ENCODE results near the gene KCNMA1. TPM values are rescaled to one million over a fixed set of nuclear protein-coding genes. Genes with fewer than 3 reads are reported as not detected.
A peak's percentile ranks its signal among the peaks of the same experiment; 100 is the strongest.

Gene KCNMA1
- total RNA-seq, 2 donors from 2014 or later: 0.48 to 0.56 TPM

GRCh38 chr10:77188521-77188920 lies 449.1 kb downstream of the KCNMA1 start:
- H3K4me1 Mint-ChIP-seq: no peaks in the 10 kb centered on the region
- no peaks in the 10 kb centered on the region for H3K36me3 Mint-ChIP-seq (ENCODE audit: low read depth)
- no peak overlapping the region for H3K27ac Mint-ChIP-seq
- peaks cover 23% of the 10 kb centered on the region for H3K27me3 Mint-ChIP-seq
- no peak for ATAC-seq (replicated peaks)
- H3K4me3 Mint-ChIP-seq: no peak overlapping the region
- H3K9me3 Mint-ChIP-seq: no peaks in the 10 kb centered on the region

- no peak overlapping the region for H3K27ac Mint-ChIP-seq
- H3K9me3 Mint-ChIP-seq: no peaks in the 10 kb centered on the region
- no peak overlapping the region for H3K4me3 Mint-ChIP-seq
- H3K27me3 Mint-ChIP-seq: peaks cover 23% of the 10 kb centered on the region
- H3K4me1 Mint-ChIP-seq: no peaks in the 10 kb centered on the region
- no peaks in the 10 kb centered on the region for H3K36me3 Mint-ChIP-seq (ENCODE audit: low read depth)
- no peak for ATAC-seq (replicated peaks)
Observed at GRCh38 chr10:77188000-77188395, 449.6 kb downstream of the KCNMA1 start.

DNA sequence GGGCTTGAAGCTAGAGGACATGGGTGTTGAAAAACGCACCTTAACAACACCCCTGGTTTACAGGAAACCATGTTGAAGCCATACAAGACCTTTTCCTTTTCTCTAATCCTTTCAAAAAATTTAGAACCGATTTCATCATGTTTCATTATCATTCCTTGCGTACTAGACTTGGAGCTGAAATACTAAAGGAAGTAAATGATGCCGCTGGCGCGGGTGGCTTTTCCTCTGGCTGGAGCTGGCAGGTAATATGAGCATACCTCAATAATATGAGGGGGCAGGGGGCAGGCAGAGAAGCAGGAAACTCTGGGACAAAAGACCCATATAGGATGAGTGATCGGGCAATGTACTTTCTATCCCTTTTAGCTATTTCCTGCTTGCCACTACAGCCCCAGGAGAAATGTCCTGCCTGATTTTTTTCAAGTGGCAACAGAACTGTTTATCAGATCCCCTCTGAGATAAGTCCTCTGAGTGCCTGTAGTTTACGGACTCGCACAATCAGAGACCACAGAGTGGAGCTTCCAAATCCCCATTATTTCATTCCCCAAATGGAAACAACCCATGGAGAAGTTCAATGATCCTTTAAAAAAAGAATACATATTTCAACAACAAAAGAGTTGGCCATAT lies 450.1 kb downstream of the KCNMA1 start:
- no peak for ATAC-seq (replicated peaks)
- H3K4me3 Mint-ChIP-seq: no peak overlapping the region
- H3K27ac Mint-ChIP-seq: no peak overlapping the region
- H3K36me3 Mint-ChIP-seq (ENCODE audit: low read depth): no peaks in the 10 kb centered on the region
- no peaks in the 10 kb centered on the region for H3K4me1 Mint-ChIP-seq
- peaks cover 23% of the 10 kb centered on the region for H3K27me3 Mint-ChIP-seq
- H3K9me3 Mint-ChIP-seq: no peaks in the 10 kb centered on the region

DNA sequence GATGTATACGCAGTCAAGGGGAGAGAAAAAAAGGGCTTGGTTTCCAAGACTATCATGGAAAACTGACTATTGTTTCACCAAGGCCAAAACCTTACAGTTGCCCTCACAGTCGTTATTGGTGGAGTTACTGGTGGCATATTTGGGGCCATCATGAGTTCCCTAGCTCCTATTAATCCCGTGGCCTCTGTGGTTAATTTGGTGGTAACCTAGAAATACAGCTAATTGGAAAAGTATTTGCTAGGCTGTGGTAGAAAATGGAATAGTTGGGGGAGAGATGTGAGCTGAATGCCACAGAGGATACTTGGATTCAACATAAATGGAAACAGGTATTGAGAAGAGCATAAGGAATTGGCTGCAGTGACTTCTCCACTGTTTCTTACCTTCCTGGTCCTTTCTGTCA lies 450.7 kb downstream of the KCNMA1 start:
- H3K27me3 Mint-ChIP-seq: peaks cover 23% of the 10 kb centered on the region
- no peak overlapping the region for H3K27ac Mint-ChIP-seq
- ATAC-seq (replicated peaks): no peak
- no peaks in the 10 kb centered on the region for H3K9me3 Mint-ChIP-seq
- no peak overlapping the region for H3K4me3 Mint-ChIP-seq
- H3K36me3 Mint-ChIP-seq (ENCODE audit: low read depth): no peaks in the 10 kb centered on the region
- no peaks in the 10 kb centered on the region for H3K4me1 Mint-ChIP-seq

- H3K36me3 Mint-ChIP-seq (ENCODE audit: low read depth): no peaks in the 10 kb centered on the region
- peaks cover 23% of the 10 kb centered on the region for H3K27me3 Mint-ChIP-seq
- H3K9me3 Mint-ChIP-seq: no peaks in the 10 kb centered on the region
- H3K27ac Mint-ChIP-seq: no peak overlapping the region
- no peaks in the 10 kb centered on the region for H3K4me1 Mint-ChIP-seq
- ATAC-seq (replicated peaks): no peak
- no peak overlapping the region for H3K4me3 Mint-ChIP-seq
Observed at GRCh38 chr10:77185696-77186095, 451.9 kb downstream of the KCNMA1 start.

- H3K4me1 Mint-ChIP-seq: no peaks in the 10 kb centered on the region
- H3K27ac Mint-ChIP-seq: no peak overlapping the region
- no peak overlapping the region for H3K4me3 Mint-ChIP-seq
- peaks cover 30% of the 10 kb centered on the region for H3K27me3 Mint-ChIP-seq
- H3K9me3 Mint-ChIP-seq: no peaks in the 10 kb centered on the region
- H3K36me3 Mint-ChIP-seq (ENCODE audit: low read depth): no peaks in the 10 kb centered on the region
- no peak for ATAC-seq (replicated peaks)
Observed at GRCh38 chr10:77182803-77183202, 454.8 kb downstream of the KCNMA1 start.

DNA sequence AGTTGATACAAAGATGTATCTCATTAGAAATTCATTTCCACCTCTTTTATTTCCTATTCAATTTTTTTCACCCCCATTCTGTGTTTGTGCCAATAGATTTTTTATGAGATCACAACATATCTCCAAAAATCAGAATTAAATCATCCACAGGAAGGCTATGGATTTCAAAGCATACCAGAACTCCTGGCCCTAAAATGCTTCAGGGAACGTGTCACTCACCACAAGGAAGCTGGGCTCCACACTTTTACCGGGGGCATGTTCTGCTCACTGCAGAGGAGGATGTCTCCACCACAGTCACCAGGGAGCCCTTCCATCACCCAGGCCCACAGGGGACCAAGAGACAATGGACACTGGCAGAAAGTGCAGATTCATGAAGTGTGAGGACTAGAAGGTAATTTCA lies 456.8 kb downstream of the KCNMA1 start:
- Mint-ChIP-seq H3K4me3 (no peak overlapping the region), H3K4me1 (no peaks in the 10 kb centered on the region), H3K27ac (no peak overlapping the region), H3K36me3 (ENCODE audit: low read depth) (no peaks in the 10 kb centered on the region), H3K27me3 (peaks cover 22% of the 10 kb centered on the region), H3K9me3 (no peaks in the 10 kb centered on the region)
- ATAC-seq (replicated peaks): no peak

- H3K4me1 Mint-ChIP-seq: no peaks in the 10 kb centered on the region
Observed at GRCh38 chr10:77180104-77180503, 457.5 kb downstream of the KCNMA1 start.

DNA sequence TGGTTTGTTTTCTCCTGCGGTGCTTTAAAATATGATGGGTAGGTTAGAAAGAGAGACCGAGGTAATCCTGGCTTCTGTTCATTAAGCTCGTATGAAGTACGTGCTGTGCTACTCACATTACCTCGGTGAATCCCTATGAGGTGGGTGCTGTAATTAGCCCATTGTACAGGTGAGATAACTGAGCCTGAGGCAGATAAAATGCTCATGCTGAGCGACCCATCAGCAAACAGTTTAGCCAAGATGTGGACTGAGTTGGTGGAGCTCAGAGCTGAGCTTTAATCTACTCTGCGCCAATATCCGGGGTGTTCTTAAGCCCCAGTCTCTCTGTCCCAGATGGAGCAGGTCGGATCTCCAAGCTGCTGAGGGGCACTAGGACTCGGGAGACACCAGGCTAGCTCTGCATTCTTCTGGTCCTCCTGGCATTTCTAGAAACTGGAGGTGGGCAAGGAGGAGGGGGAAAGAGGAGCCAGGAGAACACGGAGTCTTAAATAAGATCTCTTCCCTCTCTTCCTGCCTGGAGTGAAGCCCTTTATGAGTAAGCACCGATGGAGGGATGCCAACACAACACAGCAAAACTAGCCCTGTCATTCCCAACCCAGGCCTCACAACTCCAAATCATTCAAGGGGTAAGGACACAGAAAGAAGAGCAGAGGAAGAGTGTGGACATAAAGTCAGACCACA lies 458.5 kb downstream of the KCNMA1 start:
- ATAC-seq (replicated peaks): no peak
- no peak overlapping the region for H3K27ac Mint-ChIP-seq
- no peaks in the 10 kb centered on the region for H3K4me1 Mint-ChIP-seq
- H3K4me3 Mint-ChIP-seq: no peak overlapping the region
- H3K36me3 Mint-ChIP-seq (ENCODE audit: low read depth): no peaks in the 10 kb centered on the region
- H3K27me3 Mint-ChIP-seq: peaks cover 15% of the 10 kb centered on the region
- no peaks in the 10 kb centered on the region for H3K9me3 Mint-ChIP-seq

More at GRCh38 chr10:77180104-77180503, 457.5 kb downstream of the KCNMA1 start:
- peaks cover 19% of the 10 kb centered on the region for H3K27me3 Mint-ChIP-seq
- no peak for ATAC-seq (replicated peaks)
- H3K9me3 Mint-ChIP-seq: no peaks in the 10 kb centered on the region
- H3K27ac Mint-ChIP-seq: no peak overlapping the region
- no peak overlapping the region for H3K4me3 Mint-ChIP-seq
- H3K36me3 Mint-ChIP-seq (ENCODE audit: low read depth): no peaks in the 10 kb centered on the region

GRCh38 chr10:77177589-77177988 lies 460.0 kb downstream of the KCNMA1 start:
- no peaks in the 10 kb centered on the region for H3K36me3 Mint-ChIP-seq (ENCODE audit: low read depth)
- peaks cover 16% of the 10 kb centered on the region for H3K27me3 Mint-ChIP-seq
- no peaks in the 10 kb centered on the region for H3K9me3 Mint-ChIP-seq
- H3K4me3 Mint-ChIP-seq: no peak overlapping the region
- no peak for ATAC-seq (replicated peaks)
- no peak overlapping the region for H3K27ac Mint-ChIP-seq
- no peaks in the 10 kb centered on the region for H3K4me1 Mint-ChIP-seq

GRCh38 chr10:77177161-77177560 lies 460.4 kb downstream of the KCNMA1 start:
- H3K36me3 Mint-ChIP-seq (ENCODE audit: low read depth): no peaks in the 10 kb centered on the region
- no peaks in the 10 kb centered on the region for H3K9me3 Mint-ChIP-seq
- H3K4me3 Mint-ChIP-seq: no peak overlapping the region
- H3K27me3 Mint-ChIP-seq: peaks cover 16% of the 10 kb centered on the region
- H3K27ac Mint-ChIP-seq: no peak overlapping the region
- no peak for ATAC-seq (replicated peaks)
- H3K4me1 Mint-ChIP-seq: no peaks in the 10 kb centered on the region

DNA sequence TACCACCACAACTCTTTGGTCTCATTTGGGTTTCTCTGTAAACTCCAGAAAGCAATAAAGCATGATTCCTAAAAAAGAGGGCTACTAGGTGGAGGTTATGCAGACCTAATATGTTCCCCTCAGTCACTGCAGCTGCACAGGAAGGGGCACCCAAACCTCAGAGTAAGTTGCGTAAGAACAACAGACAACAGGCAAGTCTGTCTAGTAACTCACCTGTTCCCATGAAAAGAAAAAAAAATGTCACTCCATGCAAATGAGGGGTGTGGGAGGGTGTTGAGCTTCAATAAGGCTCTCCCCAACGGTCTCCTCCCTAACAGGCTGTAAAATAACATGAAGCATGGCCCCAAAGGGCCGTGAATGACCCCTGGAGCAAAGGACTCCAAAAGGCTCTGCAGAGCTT lies 461.4 kb downstream of the KCNMA1 start:
- H3K4me1 Mint-ChIP-seq: no peaks in the 10 kb centered on the region
- H3K27me3 Mint-ChIP-seq: peaks cover 16% of the 10 kb centered on the region
- no peak overlapping the region for H3K27ac Mint-ChIP-seq
- H3K36me3 Mint-ChIP-seq (ENCODE audit: low read depth): no peaks in the 10 kb centered on the region
- H3K4me3 Mint-ChIP-seq: no peak overlapping the region
- no peaks in the 10 kb centered on the region for H3K9me3 Mint-ChIP-seq
- ATAC-seq (replicated peaks): no peak

- Mint-ChIP-seq H3K9me3 (no peaks in the 10 kb centered on the region), H3K4me3 (no peak overlapping the region), H3K36me3 (ENCODE audit: low read depth) (no peaks in the 10 kb centered on the region), H3K4me1 (no peaks in the 10 kb centered on the region), H3K27me3 (peaks cover 16% of the 10 kb centered on the region), H3K27ac (no peak overlapping the region)
- no peak for ATAC-seq (replicated peaks)
Observed at GRCh38 chr10:77175631-77176222, 461.9 kb downstream of the KCNMA1 start.

- Mint-ChIP-seq H3K9me3 (no peaks in the 10 kb centered on the region), H3K27ac (no peak overlapping the region), H3K4me1 (no peaks in the 10 kb centered on the region), H3K27me3 (peaks cover 6% of the 10 kb centered on the region), H3K36me3 (ENCODE audit: low read depth) (no peaks in the 10 kb centered on the region), H3K4me3 (no peak overlapping the region)
- peak; percentile 34 for ATAC-seq (replicated peaks)
Observed at GRCh38 chr10:77173615-77174461, 463.8 kb downstream of the KCNMA1 start.

All from activated T-helper 17 cell treated with anti-CD3 and anti-CD28 coated beads, Interleukin-2, amount 50 U/mL, for 72 hours (primary cell).